HFF-Myc (cell line): ENCODE measurements around the gene SPIB.
"Not testable (repeated sequence)": the region's sequence is repeated elsewhere in the genome, so short reads cannot be mapped to it uniquely, and the experiment has no call there.

Source experiments
- DNase-seq: peaks from one replicate; pipeline ENCODE4 v3.0.0-alpha.2; 2011; ENCODE audit warnings: low read depth; ENCODE audit errors: extremely low read depth
- H3K4me3 ChIP-seq: replicated peaks from 2 replicates; pipeline ENCODE4 v1.5.1; 2011; ENCODE audit warnings: low read depth, mild to moderate bottlenecking, control low read depth, low read length
- CTCF ChIP-seq: IDR thresholded peaks from 2 replicates; pipeline ENCODE4 v1.5.1; 2012; ENCODE audit warnings: mild to moderate bottlenecking, low read depth, low read length, control low read depth; ENCODE audit errors: missing control alignments

SPIB gene

GRCh38 chr19:50433201-50434180 lies 14.8 kb downstream of the SPIB start:
- H3K4me3 ChIP-seq = no peak overlapping the region
- no peak for TF ChIP-seq CTCF
- DNase-seq = no peak

- no peak for DNase-seq
- no peak for TF ChIP-seq CTCF
- H3K4me3 ChIP-seq = no peak overlapping the region
Measured at GRCh38 chr19:50434525-50434924, 15.8 kb downstream of the SPIB start.

- DNase-seq = no peak
- no peak overlapping the region for H3K4me3 ChIP-seq
- no peak for TF ChIP-seq CTCF
Measured at GRCh38 chr19:50435221-50435620, 16.5 kb downstream of the SPIB start.

GRCh38 chr19:50435627-50436026 lies 16.9 kb downstream of the SPIB start:
- no peak for TF ChIP-seq CTCF
- H3K4me3 ChIP-seq = no peak overlapping the region
- DNase-seq = no peak

- no peak overlapping the region for H3K4me3 ChIP-seq
- DNase-seq = no peak
- no peak for TF ChIP-seq CTCF
Measured at GRCh38 chr19:50437862-50438449, 19.2 kb downstream of the SPIB start.

- not testable (repeated sequence) for H3K4me3 ChIP-seq, DNase-seq
Measured at GRCh38 chr19:50439130-50439529, 20.4 kb downstream of the SPIB start.

GRCh38 chr19:50444059-50444458 lies 25.3 kb downstream of the SPIB start:
- DNase-seq = no peak
- TF ChIP-seq CTCF = no peak

More at GRCh38 chr19:50444059-50444458, 25.3 kb downstream of the SPIB start:
- no peak overlapping the region for H3K4me3 ChIP-seq
